Measurements from ENCODE around the gene STK32B.

DNA sequence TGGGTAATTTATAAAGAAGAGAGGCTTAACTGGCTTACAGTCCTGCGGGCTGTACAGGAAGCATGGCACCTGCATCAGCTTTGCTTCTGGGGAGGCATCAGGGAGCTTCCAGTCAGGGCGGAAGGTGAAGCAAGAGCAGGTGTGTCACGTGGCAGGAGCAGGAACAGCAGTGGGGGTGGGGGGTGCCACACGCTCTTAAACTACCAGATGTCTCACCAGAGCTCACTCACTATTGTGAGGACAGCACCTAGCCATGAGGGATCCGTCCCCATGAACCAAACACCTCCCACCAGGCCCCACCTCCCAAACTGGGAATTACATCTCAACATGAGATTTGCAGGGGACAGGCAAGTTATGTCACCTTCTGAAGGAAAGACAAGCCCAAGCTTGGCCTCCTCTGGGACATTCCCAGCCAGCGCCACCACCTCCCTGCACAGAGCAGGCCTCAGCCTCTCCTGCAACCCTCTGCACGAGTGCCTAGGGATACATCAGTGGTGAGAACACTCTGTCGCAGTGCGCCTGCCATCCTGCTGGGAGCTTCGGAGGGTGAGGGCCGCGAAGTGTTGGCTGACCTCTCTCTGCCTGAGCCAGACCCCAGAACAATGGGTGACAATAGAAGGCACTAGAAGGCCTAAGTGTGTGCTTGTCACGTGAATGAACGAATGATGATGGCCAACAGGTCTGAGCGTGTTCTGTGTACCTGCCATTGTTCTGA, 412.8 kb downstream of the STK32B start:
- TF ChIP-seq CEBPB (IDR thresholded peaks at IDR 0.05) (no peak), TAF1 (IDR thresholded peaks at IDR 0.05; ENCODE audit: low read depth) (no peak), TCF12 (IDR thresholded peaks at IDR 0.05; ENCODE audit: low read depth) (no peak), RAD21 (IDR thresholded peaks at IDR 0.05; ENCODE audit: low read depth) (no peak), YY1 (IDR thresholded peaks at IDR 0.05; ENCODE audit: low read depth) (no peak)
- TF ChIP-seq, protein P1, sequence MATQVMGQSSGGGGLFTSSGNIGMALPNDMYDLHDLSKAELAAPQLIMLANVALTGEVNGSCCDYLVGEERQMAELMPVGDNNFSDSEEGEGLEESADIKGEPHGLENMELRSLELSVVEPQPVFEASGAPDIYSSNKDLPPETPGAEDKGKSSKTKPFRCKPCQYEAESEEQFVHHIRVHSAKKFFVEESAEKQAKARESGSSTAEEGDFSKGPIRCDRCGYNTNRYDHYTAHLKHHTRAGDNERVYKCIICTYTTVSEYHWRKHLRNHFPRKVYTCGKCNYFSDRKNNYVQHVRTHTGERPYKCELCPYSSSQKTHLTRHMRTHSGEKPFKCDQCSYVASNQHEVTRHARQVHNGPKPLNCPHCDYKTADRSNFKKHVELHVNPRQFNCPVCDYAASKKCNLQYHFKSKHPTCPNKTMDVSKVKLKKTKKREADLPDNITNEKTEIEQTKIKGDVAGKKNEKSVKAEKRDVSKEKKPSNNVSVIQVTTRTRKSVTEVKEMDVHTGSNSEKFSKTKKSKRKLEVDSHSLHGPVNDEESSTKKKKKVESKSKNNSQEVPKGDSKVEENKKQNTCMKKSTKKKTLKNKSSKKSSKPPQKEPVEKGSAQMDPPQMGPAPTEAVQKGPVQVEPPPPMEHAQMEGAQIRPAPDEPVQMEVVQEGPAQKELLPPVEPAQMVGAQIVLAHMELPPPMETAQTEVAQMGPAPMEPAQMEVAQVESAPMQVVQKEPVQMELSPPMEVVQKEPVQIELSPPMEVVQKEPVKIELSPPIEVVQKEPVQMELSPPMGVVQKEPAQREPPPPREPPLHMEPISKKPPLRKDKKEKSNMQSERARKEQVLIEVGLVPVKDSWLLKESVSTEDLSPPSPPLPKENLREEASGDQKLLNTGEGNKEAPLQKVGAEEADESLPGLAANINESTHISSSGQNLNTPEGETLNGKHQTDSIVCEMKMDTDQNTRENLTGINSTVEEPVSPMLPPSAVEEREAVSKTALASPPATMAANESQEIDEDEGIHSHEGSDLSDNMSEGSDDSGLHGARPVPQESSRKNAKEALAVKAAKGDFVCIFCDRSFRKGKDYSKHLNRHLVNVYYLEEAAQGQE (IDR thresholded peaks at IDR 0.05; ENCODE audit: low read depth): no peak

All from Ishikawa (cell line).